ENCODE results near the gene ADGRD2. TPM values are rescaled to one million over a fixed set of nuclear protein-coding genes. Genes with fewer than 3 reads are reported as not detected.

ADGRD2 gene
- total RNA-seq, 3 donors from 2014 or later: not detected

DNA sequence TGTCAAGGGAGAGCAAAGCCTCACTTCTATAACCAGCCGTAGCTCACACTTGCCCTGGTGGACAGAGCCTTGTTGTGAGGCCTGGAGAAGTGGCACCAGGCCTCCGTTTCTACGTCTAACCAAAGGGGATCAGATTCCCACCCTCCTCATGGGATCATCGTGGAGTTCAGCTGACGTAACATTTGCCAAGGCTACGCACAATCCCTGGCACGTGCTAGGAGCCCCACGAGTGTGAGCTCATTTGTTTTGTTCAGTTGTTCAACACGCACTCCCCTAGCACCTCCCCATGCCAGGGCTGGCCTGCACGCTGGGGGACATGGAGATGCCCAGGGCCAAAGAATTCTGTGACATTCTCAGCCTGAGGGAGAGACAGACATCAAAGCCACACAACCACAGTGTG lies 23.1 kb downstream of the ADGRD2 start:
- ATAC-seq (no peak), DNase-seq (no peak)
- Histone ChIP-seq H3K9me3 (no peaks in the 10 kb centered on the region), H3K4me1 (ENCODE audit: low read depth) (peaks cover 3% of the 10 kb centered on the region), H3K36me3 (ENCODE audit: low read depth) (no peaks in the 10 kb centered on the region), H3K4me3 (no peak overlapping the region)
- intact Hi-C loops (cut with DNase I, micrococcal nuclease): no loop called here
- TF ChIP-seq, protein P1, sequence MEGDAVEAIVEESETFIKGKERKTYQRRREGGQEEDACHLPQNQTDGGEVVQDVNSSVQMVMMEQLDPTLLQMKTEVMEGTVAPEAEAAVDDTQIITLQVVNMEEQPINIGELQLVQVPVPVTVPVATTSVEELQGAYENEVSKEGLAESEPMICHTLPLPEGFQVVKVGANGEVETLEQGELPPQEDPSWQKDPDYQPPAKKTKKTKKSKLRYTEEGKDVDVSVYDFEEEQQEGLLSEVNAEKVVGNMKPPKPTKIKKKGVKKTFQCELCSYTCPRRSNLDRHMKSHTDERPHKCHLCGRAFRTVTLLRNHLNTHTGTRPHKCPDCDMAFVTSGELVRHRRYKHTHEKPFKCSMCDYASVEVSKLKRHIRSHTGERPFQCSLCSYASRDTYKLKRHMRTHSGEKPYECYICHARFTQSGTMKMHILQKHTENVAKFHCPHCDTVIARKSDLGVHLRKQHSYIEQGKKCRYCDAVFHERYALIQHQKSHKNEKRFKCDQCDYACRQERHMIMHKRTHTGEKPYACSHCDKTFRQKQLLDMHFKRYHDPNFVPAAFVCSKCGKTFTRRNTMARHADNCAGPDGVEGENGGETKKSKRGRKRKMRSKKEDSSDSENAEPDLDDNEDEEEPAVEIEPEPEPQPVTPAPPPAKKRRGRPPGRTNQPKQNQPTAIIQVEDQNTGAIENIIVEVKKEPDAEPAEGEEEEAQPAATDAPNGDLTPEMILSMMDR (IDR thresholded peaks at IDR 0.05): no peak

DNA sequence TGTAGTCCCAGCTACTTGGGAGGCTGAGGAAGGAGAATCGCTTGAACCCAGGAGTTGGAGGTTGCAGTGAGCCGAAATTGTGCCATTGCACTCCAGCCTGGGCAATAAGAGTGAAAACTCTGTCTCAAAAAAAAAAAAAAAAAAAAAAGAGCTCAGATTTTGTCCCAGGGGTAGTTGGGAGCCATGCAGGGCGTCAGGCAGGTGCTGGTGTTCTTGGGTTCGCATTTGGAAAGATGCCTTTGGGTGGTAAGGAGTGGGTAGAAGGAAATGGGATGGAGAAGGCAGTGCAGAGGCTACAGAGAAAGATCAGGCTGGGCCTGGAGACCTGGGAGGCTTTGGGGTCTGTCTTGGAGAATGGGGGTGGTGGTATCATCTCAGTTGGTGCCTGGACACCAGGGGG lies 23.9 kb downstream of the ADGRD2 start:
- Histone ChIP-seq H3K36me3 (ENCODE audit: low read depth) (no peaks in the 10 kb centered on the region), H3K4me1 (ENCODE audit: low read depth) (peaks cover 3% of the 10 kb centered on the region), H3K9me3 (no peaks in the 10 kb centered on the region), H3K4me3 (no peak overlapping the region)
- ATAC-seq (no peak), DNase-seq (no peak)
- TF ChIP-seq, protein P1 (IDR thresholded peaks at IDR 0.05): no peak
- intact Hi-C loops (cut with DNase I, micrococcal nuclease): no loop called here

GRCh38 chr9:124475158-124475867 lies 25.1 kb downstream of the ADGRD2 start:
- TF ChIP-seq, protein P1 (IDR thresholded peaks at IDR 0.05): no peak
- Histone ChIP-seq H3K9me3 (no peaks in the 10 kb centered on the region), H3K36me3 (ENCODE audit: low read depth) (no peaks in the 10 kb centered on the region), H3K4me1 (ENCODE audit: low read depth) (peaks cover 5% of the 10 kb centered on the region), H3K4me3 (no peak overlapping the region)
- ATAC-seq (no peak), DNase-seq (no peak)
- intact Hi-C loops (cut with DNase I, micrococcal nuclease): no loop called here

- no peak for DNase-seq
- no peaks in the 10 kb centered on the region for H3K9me3 ChIP-seq
- no peaks in the 10 kb centered on the region for H3K36me3 ChIP-seq (ENCODE audit: low read depth)
- intact Hi-C loops (cut with DNase I, micrococcal nuclease): no loop called here
- H3K4me3 ChIP-seq: no peak overlapping the region
- no peak for ATAC-seq
- TF ChIP-seq, protein P1 (IDR thresholded peaks at IDR 0.05): no peak
- H3K4me1 ChIP-seq (ENCODE audit: low read depth): peaks cover 6% of the 10 kb centered on the region
Measured at GRCh38 chr9:124475868-124476690, 25.8 kb downstream of the ADGRD2 start.

DNA sequence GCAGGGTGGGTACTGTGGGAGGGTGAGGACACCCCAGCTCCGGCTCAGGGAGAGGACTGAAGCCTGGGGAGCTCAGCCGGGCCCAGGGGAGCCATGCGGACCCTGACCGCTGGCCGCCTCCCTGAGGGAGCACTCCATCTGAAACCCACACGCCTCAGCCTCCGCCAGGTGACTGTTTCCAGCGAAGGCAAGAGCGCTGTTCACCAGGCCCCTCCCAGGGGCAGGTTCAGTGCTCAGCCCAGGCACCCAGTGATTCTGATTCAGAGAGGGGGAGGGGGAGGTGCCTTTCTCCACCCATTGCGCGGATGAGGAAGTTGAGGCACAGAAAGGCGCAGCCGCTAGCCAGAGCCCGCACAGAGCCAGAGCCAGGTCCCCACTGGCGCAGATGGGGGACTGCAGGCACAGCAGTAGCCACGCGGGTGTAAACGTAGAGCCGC lies 27.0 kb downstream of the ADGRD2 start:
- Histone ChIP-seq H3K4me3 (no peak overlapping the region), H3K36me3 (ENCODE audit: low read depth) (no peaks in the 10 kb centered on the region), H3K9me3 (no peaks in the 10 kb centered on the region), H3K4me1 (ENCODE audit: low read depth) (peaks cover 6% of the 10 kb centered on the region)
- no peak for ATAC-seq
- TF ChIP-seq, protein P1 (IDR thresholded peaks at IDR 0.05): no peak
- intact Hi-C loops (cut with DNase I, micrococcal nuclease): no loop called here
- no peak for DNase-seq
